Heart left ventricle (tissue), 16 donors: ENCODE measurements around the gene UBE4B. TPM values are rescaled to one million over a fixed set of nuclear protein-coding genes. Genes with fewer than 3 reads are reported as not detected.
"Not testable (repeated sequence)": the region's sequence is repeated elsewhere in the genome, so short reads cannot be mapped to it uniquely, and the experiment has no call there.

Experiments
- ATAC-seq, 4 donors: fragments of 200-7000 bp; cut with Tn5 transposase; one replicate each; pipeline ENCODE4 v1.9.1; 2020 to 2022; ENCODE audit warnings: moderate library complexity in 4 of 4, mild to moderate bottlenecking in 3 of 4, moderate number of reproducible peaks in 1 of 4
- DNase-seq, 5 donors: peaks; one replicate each; pipeline ENCODE4 v3.0.0-alpha.2; 2020
- H3K27ac ChIP-seq, 12 donors: fragments of 200-600 bp; sonication (generic) in 4 of 12; one replicate each; pipeline versions ENCODE4 v1.5.0 to v1.8.0; 2016 to 2022; ENCODE audit warnings: mild to moderate bottlenecking in 2 of 12
- H3K27me3 ChIP-seq, 9 donors: fragments of 200-600 bp; sonication (generic) in 2 of 9; one replicate each; pipeline versions ENCODE4 v1.5.1 to v1.8.0; 2016 to 2022; ENCODE audit warnings: mild to moderate bottlenecking in 3 of 9
- H3K36me3 ChIP-seq, 9 donors: fragments of 200-600 bp; sonication (generic) in 2 of 9; one replicate each; pipeline versions ENCODE4 v1.5.0 to v1.8.0; 2018 to 2022; ENCODE audit warnings: mild to moderate bottlenecking in 2 of 9
- H3K4me1 ChIP-seq, 12 donors: fragments of 200-600 bp; sonication (generic) in 4 of 12; one replicate each; pipeline versions ENCODE4 v1.5.0 to v1.8.0; 2016 to 2022; ENCODE audit warnings: mild to moderate bottlenecking in 3 of 12
- H3K4me3 ChIP-seq, 12 donors: fragments of 200-600 bp; sonication (generic) in 4 of 12; one replicate each; pipeline versions ENCODE4 v1.5.0 to v1.8.0; 2017 to 2022; ENCODE audit warnings: mild to moderate bottlenecking in 9 of 12, moderate library complexity in 4 of 12
- H3K9me3 ChIP-seq, 12 donors: fragments of 200-600 bp; sonication (generic) in 4 of 12; one replicate each; pipeline versions ENCODE4 v1.5.0 to v1.8.0; 2016 to 2022; ENCODE audit warnings: mild to moderate bottlenecking in 1 of 12
- POLR2A ChIP-seq, 2 donors: fragments of 450-650 bp; IDR thresholded peaks; one replicate each; pipeline ENCODE4 v1.6.1; 2017; ENCODE audit warnings: antibody characterized with exemption in 2 of 2, mild to moderate bottlenecking in 2 of 2, moderate library complexity in 2 of 2
- WGBS, 4 donors: extraction: QIAGEN DNeasy Blood & Tissue Kit in 2 of 4; methylation state at CpG; one replicate each; pipeline versions ENCODE4 v1.1.5 to v1.1.7; 2013 to 2018; 5-methylcytosine and 5-hydroxymethylcytosine counted together
- intact Hi-C, 10 donors: fragments of 100-400 bp; cut with DNase I; formaldehyde crosslinking; loops; one replicate each; pipeline versions ENCODE4 v1.11.1 to v1.14.2; 2022
- polyA plus RNA-seq, 2 donors: library from polyadenylated mRNA; stranded (reverse); fragments of 200-250 nt; gene quantifications; one replicate each; pipeline ENCODE4 v1.2.3, GENCODE V29; 2013
- total RNA-seq, 9 donors: library from RNA; depleted of rRNA in 2 of 9; stranded (reverse); fragments of >200 nt in 2 of 9; fragmentation: NEBNext Ultra II Directional in 3 of 9; extraction: Animal tissue kit (Norgen Biotek cat#: 25700) in 3 of 9; gene quantifications; one replicate each; pipeline versions ENCODE4 v1.1.0 to v1.2.4, GENCODE V29; 2016 to 2023
- TF ChIP-seq, protein P1 (sequence below), 12 donors: fragments of 200-600 bp; sonication (generic) in 4 of 12; IDR thresholded peaks; one replicate each; pipeline versions ENCODE4 v1.5.0 to v1.8.0; 2018 to 2022; ENCODE audit warnings: antibody characterized with exemption in 12 of 12, mild to moderate bottlenecking in 5 of 12
- donor health status: ischemic (EF 13 %, LVEDD 7.1; RV severe dilation, severe dysfunction).
- donor health status: healthy with polysubstance abuse.
- donor health status: DM: no; HTN: yes; CAD: no.
- donor health status: DM: no; HTN: no; CAD: no.
- donor health status: ischemic (EF 25% LVEDD 6.9; RV normal size, moderate dysfunction).
- donor health status: ischemic (EF 25% LVEDD 5.7; RV mildly dilated, moderate dysfunction).
- donor health status: healthy.
- donor health status: DM: yes; HTN: yes; CAD: no.
- donor health status: ischemic (EF 35%, LVEDD 5.7; RV mildly dilated, moderate dysfunction).
- donor health status: nonischemic (EF 11% LVEDD 7.7; RV severe dilation, severe dysfunction).
- donor health status: DM: yes; HTN: yes; CAD: no.
- donor health status: PGD.
- donor health status: ischemic (EF 29% LVEDD 5.4; RV normal size, mild dysfunction).
- donor health status: nonischemic (EF 23%, LVEDD 6.1; RV moderate dilation, normal function).

UBE4B gene
- total and polyA plus RNA-seq, 11 donors = 18.5 to 132 (median 67.3) TPM

DNA sequence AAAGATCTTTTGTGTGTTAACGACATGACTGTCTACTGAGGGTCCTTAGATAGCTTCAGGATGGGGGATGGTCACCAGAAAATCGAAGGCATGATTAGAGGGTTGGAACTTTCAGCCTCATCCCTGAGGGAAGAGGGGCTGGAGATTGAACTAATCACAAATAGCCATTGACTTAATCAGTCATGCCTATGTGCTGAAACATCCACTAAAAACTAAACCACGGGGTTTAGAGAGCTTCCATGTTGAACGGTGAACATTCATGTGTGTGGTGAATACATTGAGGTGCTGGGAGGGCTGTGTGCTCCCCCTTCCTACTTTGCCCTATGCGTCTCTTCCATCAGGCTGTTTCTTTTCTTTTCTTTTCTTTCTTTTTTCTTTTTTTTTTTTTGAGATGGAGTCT is 18.7 kb upstream of the UBE4B start:
- Histone ChIP-seq H3K4me3 (no peak overlapping the region), H3K4me1 (peaks cover 0 to 9% (median 5%) of the 10 kb centered on the region in 12 donors), H3K36me3 (peaks cover 0 to 31% (median 0%) of the 10 kb centered on the region in 9 donors), H3K27ac (no peak overlapping the region), H3K9me3 (no peaks in the 10 kb centered on the region), H3K27me3 (no peaks in the 10 kb centered on the region)
- TF ChIP-seq POLR2A (IDR thresholded peaks at IDR 0.05) = no peak
- TF ChIP-seq, protein P1, sequence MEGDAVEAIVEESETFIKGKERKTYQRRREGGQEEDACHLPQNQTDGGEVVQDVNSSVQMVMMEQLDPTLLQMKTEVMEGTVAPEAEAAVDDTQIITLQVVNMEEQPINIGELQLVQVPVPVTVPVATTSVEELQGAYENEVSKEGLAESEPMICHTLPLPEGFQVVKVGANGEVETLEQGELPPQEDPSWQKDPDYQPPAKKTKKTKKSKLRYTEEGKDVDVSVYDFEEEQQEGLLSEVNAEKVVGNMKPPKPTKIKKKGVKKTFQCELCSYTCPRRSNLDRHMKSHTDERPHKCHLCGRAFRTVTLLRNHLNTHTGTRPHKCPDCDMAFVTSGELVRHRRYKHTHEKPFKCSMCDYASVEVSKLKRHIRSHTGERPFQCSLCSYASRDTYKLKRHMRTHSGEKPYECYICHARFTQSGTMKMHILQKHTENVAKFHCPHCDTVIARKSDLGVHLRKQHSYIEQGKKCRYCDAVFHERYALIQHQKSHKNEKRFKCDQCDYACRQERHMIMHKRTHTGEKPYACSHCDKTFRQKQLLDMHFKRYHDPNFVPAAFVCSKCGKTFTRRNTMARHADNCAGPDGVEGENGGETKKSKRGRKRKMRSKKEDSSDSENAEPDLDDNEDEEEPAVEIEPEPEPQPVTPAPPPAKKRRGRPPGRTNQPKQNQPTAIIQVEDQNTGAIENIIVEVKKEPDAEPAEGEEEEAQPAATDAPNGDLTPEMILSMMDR (IDR thresholded peaks at IDR 0.05) = no peak
- 82 to 88% (median 85%) methylated on average over 5 of the region's 5 CpGs for WGBS, 4 donors
- ATAC-seq (no peak), DNase-seq (no peak)
- intact Hi-C loops = loop anchor here in 1 of 10 donors (10.0 kb wide), 1 partner anchor 59 kb away; no protein-coding TSS in a partner anchor

- no peaks in the 10 kb centered on the region for H3K27me3 ChIP-seq
- H3K27ac ChIP-seq = no peak overlapping the region
- no peak for TF ChIP-seq POLR2A (IDR thresholded peaks at IDR 0.05)
- TF ChIP-seq, protein P1 (IDR thresholded peaks at IDR 0.05) = no peak
- peaks cover 0 to 9% (median 5%) of the 10 kb centered on the region in 12 donors for H3K4me1 ChIP-seq
- peaks cover 0 to 5% (median 0%) of the 10 kb centered on the region in 9 donors for H3K36me3 ChIP-seq
- no peak for ATAC-seq
- intact Hi-C loops = loop anchor here in 1 of 10 donors (10.0 kb wide), 1 partner anchor 65 kb away; no protein-coding TSS in a partner anchor
- H3K9me3 ChIP-seq = no peaks in the 10 kb centered on the region
- DNase-seq = no peak
- H3K4me3 ChIP-seq = no peak overlapping the region
Measured at GRCh38 chr1:10019561-10019960, 13.2 kb upstream of the UBE4B start.

- ATAC-seq (no peak), DNase-seq (no peak)
- 79 to 89% (median 89%) methylated on average over 3 of the region's 3 CpGs for WGBS, 4 donors
- H3K27me3 ChIP-seq = no peaks in the 10 kb centered on the region
- H3K4me1 ChIP-seq = peaks cover 0 to 9% (median 5%) of the 10 kb centered on the region in 12 donors
- no peak overlapping the region for H3K4me3 ChIP-seq
- H3K9me3 ChIP-seq = no peaks in the 10 kb centered on the region
- no peak overlapping the region for H3K27ac ChIP-seq
- intact Hi-C loops = loop anchor here in 2 of 10 donors (5.0 to 10.0 kb wide), 3 partner anchors 58 to 145 kb away; no protein-coding TSS in a partner anchor
- H3K36me3 ChIP-seq = peaks cover 0 to 5% (median 0%) of the 10 kb centered on the region in 9 donors
- TF ChIP-seq POLR2A (IDR thresholded peaks at IDR 0.05) = no peak
- TF ChIP-seq, protein P1 (IDR thresholded peaks at IDR 0.05) = no peak
Measured at GRCh38 chr1:10020086-10020485, 12.7 kb upstream of the UBE4B start.

GRCh38 chr1:10020678-10021077 is 12.1 kb upstream of the UBE4B start:
- not testable (repeated sequence) for H3K9me3 ChIP-seq, H3K27ac ChIP-seq, H3K4me3 ChIP-seq, H3K4me1 ChIP-seq, H3K27me3 ChIP-seq, H3K36me3 ChIP-seq, DNase-seq, ATAC-seq
- WGBS, 4 donors = 69 to 94% (median 85%) methylated on average over 2 of the region's 2 CpGs
- intact Hi-C loops = loop anchor here in 2 of 10 donors (5.0 to 10.0 kb wide), 3 partner anchors 58 to 146 kb away; no protein-coding TSS in a partner anchor

- H3K36me3 ChIP-seq, H3K27me3 ChIP-seq, DNase-seq, H3K4me1 ChIP-seq, H3K9me3 ChIP-seq, ATAC-seq, H3K4me3 ChIP-seq, H3K27ac ChIP-seq: not testable (repeated sequence)
- 87 to 95% (median 89%) methylated on average over 4 of the region's 4 CpGs for WGBS, 4 donors
- intact Hi-C loops = loop anchor here in 2 of 10 donors (5.0 to 10.0 kb wide), 3 partner anchors 60 to 147 kb away; no protein-coding TSS in a partner anchor
Measured at GRCh38 chr1:10021992-10022391, 10.8 kb upstream of the UBE4B start.
